Measurements from ENCODE around the gene CLEC4F.
"Not testable (repeated sequence)": the region's sequence is repeated elsewhere in the genome, so short reads cannot be mapped to it uniquely, and the experiment has no call there.

CLEC4F gene

GRCh38 chr2:70823249-70823648 is 2.9 kb upstream of the CLEC4F start:
- no peak for DNase-seq

GRCh38 chr2:70822843-70823242 is 2.4 kb upstream of the CLEC4F start:
- no peak for DNase-seq

- no peak for DNase-seq
These were observed 3.0 kb downstream of the CLEC4F start for GRCh38 chr2:70817284-70817954.

GRCh38 chr2:70816726-70817125 is 3.7 kb downstream of the CLEC4F start:
- DNase-seq = no peak

- DNase-seq = no peak
These were observed 11.1 kb downstream of the CLEC4F start for GRCh38 chr2:70808983-70809958.

- DNase-seq = no peak
These were observed 12.6 kb downstream of the CLEC4F start for GRCh38 chr2:70807828-70808118.

GRCh38 chr2:70807102-70807827 is 13.1 kb downstream of the CLEC4F start:
- DNase-seq = no peak

GRCh38 chr2:70806620-70807019 is 13.8 kb downstream of the CLEC4F start:
- DNase-seq = no peak

GRCh38 chr2:70806013-70806412 is 14.4 kb downstream of the CLEC4F start:
- no peak for DNase-seq

- no peak for DNase-seq
These were observed 18.7 kb downstream of the CLEC4F start for GRCh38 chr2:70801607-70802263.

GRCh38 chr2:70799706-70800105 is 20.7 kb downstream of the CLEC4F start:
- no peak for DNase-seq

- DNase-seq = not testable (repeated sequence)
These were observed 22.4 kb downstream of the CLEC4F start for GRCh38 chr2:70797996-70798395.

GRCh38 chr2:70797506-70797905 is 22.9 kb downstream of the CLEC4F start:
- no peak for DNase-seq

GRCh38 chr2:70796262-70796661 is 24.1 kb downstream of the CLEC4F start:
- no peak for DNase-seq

GRCh38 chr2:70795164-70795995 is 25.0 kb downstream of the CLEC4F start:
- DNase-seq = no peak

GRCh38 chr2:70793450-70793849 is 26.9 kb downstream of the CLEC4F start:
- peak; percentile 21 for DNase-seq

GRCh38 chr2:70790136-70790828 is 30.1 kb downstream of the CLEC4F start, which contains the start of gene FIGLA:
Gene FIGLA (minus strand): TSS chr2:70790643. CDS start chr2:70790638, 5 bp downstream.
- no peak for DNase-seq

- DNase-seq = peak; percentile 63
These were observed 30.9 kb downstream of the CLEC4F start for GRCh38 chr2:70789304-70790135.

GRCh38 chr2:70785137-70785911 is 35.1 kb downstream of the CLEC4F start:
- peak; percentile 30 for DNase-seq

- DNase-seq = no peak
These were observed 36.1 kb downstream of the CLEC4F start for GRCh38 chr2:70784320-70784719.

Data from CD4-positive, alpha-beta T cell treated with Interleukin-15 for 1 hour (primary cell).